NCI-H1694 treated with DMSO at 0.1 percent for 48 hours (cell line): ENCODE data around the gene LRRC70.
"Not testable (repeated sequence)": the region's sequence is repeated elsewhere in the genome, so short reads cannot be mapped to it uniquely, and the experiment has no call there.

ENCODE experiments used
- DNase-seq: peaks from one replicate; lab custom pipeline; 2025; lab: John Stamatoyannopoulos, UW

Gene LRRC70

DNA sequence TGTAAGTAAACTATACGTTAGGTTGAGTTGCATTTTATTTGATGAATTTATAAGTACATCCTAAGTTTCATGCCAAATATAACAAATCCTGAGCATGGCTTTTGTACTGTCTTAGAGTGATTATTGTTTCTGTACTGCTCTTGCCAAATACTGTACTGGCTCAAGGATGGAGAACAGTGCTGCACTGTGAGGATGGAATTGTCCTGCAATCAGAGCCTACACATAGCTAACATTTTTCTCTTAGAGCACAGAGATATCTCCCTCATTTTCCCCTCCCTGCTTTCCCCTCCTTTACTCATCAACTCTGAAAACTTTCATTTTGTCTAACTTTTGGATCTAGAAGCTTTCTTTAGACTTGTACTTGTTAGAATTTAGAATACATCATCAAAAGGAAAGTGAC is 28.3 kb downstream of the LRRC70 start:
- DNase-seq = no peak

DNA sequence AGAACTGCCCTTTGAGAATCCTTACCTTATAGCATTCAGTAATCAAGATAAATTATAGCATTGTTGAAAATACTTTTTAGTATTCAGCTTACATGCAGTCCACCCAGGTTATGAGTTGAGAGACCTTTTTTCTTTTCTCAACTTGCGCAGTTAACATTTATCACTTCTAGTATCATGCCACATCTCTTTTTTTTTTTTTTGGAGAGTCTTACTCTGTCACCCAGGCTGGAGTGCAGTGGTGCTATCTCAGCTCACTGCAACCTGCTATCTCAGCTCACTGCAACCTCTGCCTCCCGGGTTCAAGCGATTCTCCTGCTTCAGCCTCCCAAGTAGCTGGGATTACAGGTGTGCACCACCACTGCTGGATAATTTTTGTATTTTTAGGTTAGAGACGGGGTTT is 29.0 kb downstream of the LRRC70 start:
- DNase-seq = no peak

DNA sequence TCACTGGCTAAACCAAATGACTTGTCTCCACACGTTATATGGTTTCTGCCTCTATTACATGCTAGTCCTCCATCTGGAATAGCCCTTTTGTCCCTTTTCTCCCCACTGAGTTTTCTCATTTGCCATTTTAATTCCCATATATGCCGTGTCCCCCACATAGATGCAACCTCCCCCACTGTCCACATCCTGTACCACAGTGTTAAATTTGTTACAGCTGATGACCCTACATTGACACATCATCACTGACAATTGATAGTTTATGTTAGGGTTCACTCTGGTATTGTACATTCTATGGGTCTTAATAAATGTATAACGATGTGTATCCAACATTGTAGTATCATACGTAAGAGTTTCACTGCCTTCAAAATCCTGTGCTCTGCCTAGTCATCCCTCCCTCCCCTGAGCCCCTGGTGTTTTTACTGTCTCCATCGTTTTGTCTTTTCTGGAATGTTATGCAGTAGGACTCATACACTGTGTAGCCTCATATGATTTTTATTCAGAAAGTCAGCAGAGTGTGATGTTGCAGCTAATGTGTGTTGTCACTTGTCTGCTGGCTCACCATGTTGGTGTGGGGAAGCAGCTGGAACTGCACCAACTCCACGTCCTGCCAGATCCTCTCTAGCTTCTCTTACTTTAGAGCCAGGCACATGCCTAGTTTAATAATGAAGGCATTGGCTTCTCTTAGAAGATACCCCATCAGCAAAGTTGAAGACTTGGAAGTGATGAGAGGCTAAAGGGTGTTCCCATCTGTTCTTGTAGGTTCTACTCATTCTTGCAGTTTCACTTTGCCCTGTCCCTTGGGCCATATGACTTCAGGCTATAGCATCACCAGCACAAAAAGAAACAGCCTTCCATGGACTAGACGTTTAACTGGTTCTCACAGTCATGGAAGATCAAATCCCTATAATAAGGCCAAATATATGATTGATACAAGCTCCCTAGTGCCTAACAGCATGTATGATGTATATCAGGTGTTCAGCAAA is 30.2 kb downstream of the LRRC70 start:
- DNase-seq = no peak

DNA sequence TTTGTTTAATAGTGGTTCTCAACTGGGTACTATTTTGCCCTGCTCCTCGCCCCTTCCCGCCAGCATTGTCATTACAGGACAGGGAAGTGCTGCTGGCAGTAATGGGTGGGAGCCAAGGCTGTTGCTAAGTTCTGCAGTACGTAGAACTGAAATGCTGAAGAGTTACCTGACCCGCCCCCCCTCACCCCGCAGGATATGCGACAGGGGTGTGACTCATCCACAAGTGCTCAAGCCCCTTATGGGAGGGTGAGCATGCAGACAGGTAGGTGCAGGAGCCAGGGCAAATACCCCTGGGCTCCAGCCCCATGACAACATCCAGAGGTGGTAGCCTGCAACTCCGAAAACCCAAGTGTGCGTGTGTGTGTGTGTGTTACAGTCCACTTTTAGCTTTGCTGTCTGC is 35.7 kb downstream of the LRRC70 start:
- DNase-seq = no peak

GRCh38 chr5:62616615-62617277 is 38.1 kb downstream of the LRRC70 start:
- DNase-seq = no peak

- DNase-seq = no peak
These were observed 39.3 kb downstream of the LRRC70 start for GRCh38 chr5:62617943-62618342.

GRCh38 chr5:62620761-62621160 is 42.1 kb downstream of the LRRC70 start:
- DNase-seq = no peak

- no peak for DNase-seq
These were observed 42.7 kb downstream of the LRRC70 start for GRCh38 chr5:62621280-62621679.

DNA sequence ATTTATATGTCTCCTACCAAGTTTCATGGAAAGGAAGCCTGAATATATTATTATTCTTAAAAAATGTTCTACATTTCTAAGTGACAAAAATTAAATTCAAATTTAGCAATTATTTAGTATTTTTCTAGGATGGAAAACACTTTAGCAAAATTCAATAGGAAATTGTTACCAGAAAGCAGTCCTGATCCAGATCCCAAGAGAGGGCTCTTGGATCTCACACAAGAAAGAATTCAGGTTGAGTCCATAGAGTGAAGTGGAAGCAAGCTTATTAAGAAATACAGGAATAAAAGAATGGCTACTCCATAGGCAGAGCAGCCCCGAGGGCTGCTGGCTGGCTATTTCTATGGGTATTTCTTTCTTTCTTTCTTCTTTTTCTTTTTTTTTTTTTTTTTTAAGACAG is 44.7 kb downstream of the LRRC70 start:
- no peak for DNase-seq

DNA sequence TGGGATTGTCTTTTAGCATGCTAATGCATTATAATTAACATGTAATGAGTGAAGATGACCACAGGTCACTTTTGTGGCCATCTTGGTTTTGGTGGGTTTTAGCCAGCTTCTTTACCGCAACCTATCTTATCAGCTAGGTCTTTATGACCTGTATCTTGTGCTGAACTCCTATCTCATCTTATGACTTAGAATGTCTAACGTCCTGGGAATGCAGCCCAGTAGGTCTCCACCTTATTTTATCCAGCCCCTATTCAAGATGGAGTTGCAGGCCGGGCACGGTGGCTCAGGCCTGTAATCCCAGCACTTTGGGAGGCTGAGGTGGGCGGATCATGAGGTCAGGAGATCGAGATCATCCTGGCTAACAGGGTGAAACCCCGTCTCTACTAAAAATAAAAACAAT is 45.8 kb downstream of the LRRC70 start:
- not testable (repeated sequence) for DNase-seq

DNA sequence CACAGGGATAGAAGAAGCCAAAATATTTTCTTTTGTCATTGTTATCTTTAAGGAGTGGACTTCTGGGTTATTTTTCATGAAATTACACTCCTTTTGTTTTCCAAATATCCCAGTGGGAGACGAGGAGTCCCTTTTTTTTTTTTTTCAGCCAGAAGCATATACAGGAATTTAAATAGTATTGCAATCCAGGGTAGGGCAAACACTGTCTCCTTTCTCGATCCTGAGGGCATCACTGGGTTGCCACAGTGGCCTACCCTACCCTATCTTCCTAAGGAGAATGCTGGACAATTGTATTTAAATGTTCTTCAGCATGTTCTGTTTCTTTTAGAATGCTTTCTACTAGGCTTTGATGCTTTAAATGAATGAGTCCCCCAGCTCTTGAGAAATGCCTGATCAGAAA is 47.9 kb downstream of the LRRC70 start:
- no peak for DNase-seq

DNA sequence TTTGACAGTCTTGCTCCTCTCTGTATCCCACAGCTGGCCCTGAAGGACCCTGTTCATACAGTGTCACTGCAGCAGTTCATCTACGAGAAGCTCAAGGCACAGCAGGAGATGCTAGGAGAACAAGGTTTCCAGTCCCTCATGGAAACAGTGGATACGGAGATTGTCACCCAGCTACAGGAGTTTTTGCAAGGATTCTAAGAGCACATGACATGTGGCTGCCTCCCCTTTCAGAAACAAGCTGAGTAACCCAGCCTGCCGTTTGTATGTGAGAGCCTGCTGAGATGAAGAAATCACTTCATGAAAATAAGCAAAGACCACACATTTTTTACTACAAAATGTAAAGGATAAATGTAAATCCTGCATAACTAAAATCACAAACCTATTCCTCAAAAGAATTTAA is 48.5 kb downstream of the LRRC70 start:
- DNase-seq = no peak

GRCh38 chr5:62627901-62628300 is 49.3 kb downstream of the LRRC70 start:
- no peak for DNase-seq
